Trophoblast cell (in vitro differentiated cells and primary cell): ENCODE data around the gene CA12.
"Not testable (repeated sequence)": the region's sequence is repeated elsewhere in the genome, so short reads cannot be mapped to it uniquely, and the experiment has no call there.

Source experiments
- DNase-seq, 2 donors: peaks; one replicate each; pipeline ENCODE4 v3.0.0-alpha.2; 2016
- H2AFZ ChIP-seq: 2 replicates; pipeline ENCODE4 v1.6.1; 2013; ENCODE audit warnings: low read length, moderate library complexity, mild to moderate bottlenecking; ENCODE audit not compliant: insufficient read depth, poor library complexity
- H2AK5ac ChIP-seq: 2 replicates; pipeline ENCODE4 v1.6.1; 2013; ENCODE audit warnings: mild to moderate bottlenecking, low read length
- H2BK120ac ChIP-seq: 2 replicates; pipeline ENCODE4 v1.6.1; 2013; ENCODE audit warnings: low read length, mild to moderate bottlenecking, moderate library complexity; ENCODE audit not compliant: insufficient read depth, poor library complexity
- H2BK12ac ChIP-seq: 2 replicates; pipeline ENCODE4 v1.6.1; 2013; ENCODE audit warnings: mild to moderate bottlenecking, low read length, moderate library complexity
- H2BK5ac ChIP-seq: 2 replicates; pipeline ENCODE4 v1.6.1; 2013; ENCODE audit warnings: low read length, low read depth, moderate library complexity, mild to moderate bottlenecking; ENCODE audit not compliant: poor library complexity
- H3K14ac ChIP-seq: 2 replicates; pipeline ENCODE4 v1.6.1; 2013; ENCODE audit warnings: mild to moderate bottlenecking, low read length
- H3K18ac ChIP-seq: 2 replicates; pipeline ENCODE4 v1.6.1; 2013; ENCODE audit warnings: mild to moderate bottlenecking, low read length
- H3K23ac ChIP-seq: 2 replicates; pipeline ENCODE4 v1.6.1; 2013; ENCODE audit warnings: low read length
- H3K27ac ChIP-seq: 2 replicates; pipeline ENCODE4 v1.5.1; 2013; ENCODE audit warnings: low read depth, mild to moderate bottlenecking, inconsistent platforms, low read length, moderate library complexity
- H3K27me3 ChIP-seq: 2 replicates; pipeline ENCODE4 v1.6.1; 2013; ENCODE audit warnings: inconsistent platforms, mild to moderate bottlenecking, low read length, moderate library complexity; ENCODE audit not compliant: insufficient read depth
- H3K36me3 ChIP-seq, 2 experiments: 1 replicate in 1 of 2; 2 replicates in 1 of 2; pipeline ENCODE4 v1.6.1; 2013; ENCODE audit warnings: low read length in 2 of 2, mild to moderate bottlenecking in 2 of 2, moderate library complexity in 1 of 2; ENCODE audit not compliant: insufficient read depth in 2 of 2, control insufficient read depth in 1 of 2
- H3K4ac ChIP-seq: 2 replicates; pipeline ENCODE4 v1.6.1; 2013; ENCODE audit warnings: low read depth, mild to moderate bottlenecking, low read length, moderate library complexity
- H3K4me1 ChIP-seq, 2 experiments: 1 replicate in 1 of 2; 2 replicates in 1 of 2; pipeline ENCODE4 v1.6.1; 2013; ENCODE audit warnings: low read length in 2 of 2, mild to moderate bottlenecking in 2 of 2, moderate library complexity in 1 of 2; ENCODE audit not compliant: insufficient read depth in 2 of 2, control insufficient read depth in 1 of 2
- H3K4me2 ChIP-seq: 2 replicates; pipeline ENCODE4 v1.6.1; 2013; ENCODE audit warnings: inconsistent platforms, mild to moderate bottlenecking, low read length, moderate library complexity
- H3K4me3 ChIP-seq: 2 replicates; pipeline ENCODE4 v1.5.1; 2013; ENCODE audit warnings: mild to moderate bottlenecking, low read depth, low read length, inconsistent platforms
- H3K79me1 ChIP-seq: one replicate; pipeline ENCODE4 v1.6.1; 2013; ENCODE audit warnings: low read length
- H3K79me2 ChIP-seq: 2 replicates; pipeline ENCODE4 v1.6.1; 2013; ENCODE audit warnings: low read length, mild to moderate bottlenecking; ENCODE audit not compliant: control insufficient read depth, insufficient read depth, poor library complexity
- H3K9ac ChIP-seq: 2 replicates; pipeline ENCODE4 v1.6.1; 2013; ENCODE audit warnings: mild to moderate bottlenecking, low read length
- H3K9me3 ChIP-seq: 2 replicates; pipeline ENCODE4 v1.6.1; 2013; ENCODE audit warnings: low read depth, mild to moderate bottlenecking, control low read depth, inconsistent platforms, low read length; ENCODE audit not compliant: insufficient read depth
- H4K12ac ChIP-seq: 2 replicates; pipeline ENCODE4 v1.6.1; 2013; ENCODE audit warnings: low read depth, mild to moderate bottlenecking, low read length, moderate library complexity
- H4K8ac ChIP-seq: 2 replicates; pipeline ENCODE4 v1.6.1; 2013; ENCODE audit warnings: low read depth, mild to moderate bottlenecking, low read length, moderate library complexity
- H4K91ac ChIP-seq: one replicate; pipeline ENCODE4 v1.6.1; 2013; ENCODE audit warnings: low read depth, mild to moderate bottlenecking, low read length, moderate library complexity
- whole genome bisulfite sequencing: extraction: QIAGEN DNeasy Blood & Tissue Kit; methylation state at CpG from one replicate; pipeline ENCODE4 v1.1.7; 2013; ENCODE audit warnings: missing lambda C conversion rate; ENCODE audit not compliant: insufficient read length, insufficient coverage; ENCODE audit errors: extremely low coverage; 5-methylcytosine and 5-hydroxymethylcytosine counted together

CA12 gene

GRCh38 chr15:63320446-63320845, 61.2 kb downstream of the CA12 start:
- H3K4ac ChIP-seq, H3K79me2 ChIP-seq, H3K14ac ChIP-seq, H3K4me2 ChIP-seq, H2BK5ac ChIP-seq, H2AK5ac ChIP-seq, H3K9ac ChIP-seq, H4K12ac ChIP-seq, H4K91ac ChIP-seq, H3K27ac ChIP-seq, H3K4me3 ChIP-seq, H3K27me3 ChIP-seq, H2BK120ac ChIP-seq, H2BK12ac ChIP-seq, H3K9me3 ChIP-seq, H3K18ac ChIP-seq, H3K36me3 ChIP-seq, H3K4me1 ChIP-seq, H4K8ac ChIP-seq, H2AFZ ChIP-seq, DNase-seq, H3K23ac ChIP-seq, H3K79me1 ChIP-seq: not testable (repeated sequence)
- no CpG with 5 or more reads among the region's 10 CpGs for WGBS

- Histone ChIP-seq H2AK5ac (no peak overlapping the region), H3K27ac (no peak overlapping the region), H3K9ac (no peak overlapping the region), H2BK5ac (no peak overlapping the region), H3K14ac (no peak overlapping the region), H3K4me2 (no peak overlapping the region), H3K79me1 (no peaks in the 10 kb centered on the region), H3K9me3 (no peaks in the 10 kb centered on the region), H3K4ac (no peak overlapping the region), H3K27me3 (no peaks in the 10 kb centered on the region), H4K12ac (no peak overlapping the region), H4K8ac (no peak overlapping the region), H3K79me2 (no peaks in the 10 kb centered on the region), H4K91ac (no peak overlapping the region), H2BK12ac (no peak overlapping the region), H2BK120ac (no peak overlapping the region), H3K36me3 (no peaks in the 10 kb centered on the region), H3K18ac (no peak overlapping the region), H2AFZ (no peak overlapping the region), H3K4me1 (no peaks in the 10 kb centered on the region), H3K4me3 (no peak overlapping the region), H3K23ac (no peak overlapping the region)
- DNase-seq: no peak
- no CpG with 5 or more reads among the region's 3 CpGs for WGBS
These were observed 62.6 kb downstream of the CA12 start for GRCh38 chr15:63319065-63319464.

DNA sequence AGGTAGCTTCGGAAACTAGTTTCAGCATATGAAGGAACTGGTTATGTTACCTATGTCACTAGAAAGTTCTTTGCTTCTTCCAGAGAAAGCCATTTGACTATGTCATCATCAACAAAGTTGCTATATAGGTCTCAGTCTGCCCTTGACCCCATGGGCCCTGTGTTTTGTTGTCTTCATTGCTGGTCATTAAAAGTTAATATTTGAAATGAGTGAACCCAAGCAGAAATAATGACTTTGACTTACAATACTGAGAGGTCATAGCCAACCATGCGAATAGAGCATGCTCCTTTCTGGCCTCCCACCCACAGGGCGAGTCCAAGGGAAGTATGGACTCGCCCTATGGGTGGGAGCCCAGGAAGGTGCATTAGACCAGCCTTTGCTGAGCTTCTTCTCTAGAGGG, 63.3 kb downstream of the CA12 start:
- Histone ChIP-seq H2AFZ (no peak overlapping the region), H3K14ac (no peak overlapping the region), H3K36me3 (no peaks in the 10 kb centered on the region), H4K12ac (no peak overlapping the region), H2BK120ac (no peak overlapping the region), H3K4ac (no peak overlapping the region), H2BK5ac (no peak overlapping the region), H3K79me1 (no peaks in the 10 kb centered on the region), H3K79me2 (no peaks in the 10 kb centered on the region), H3K4me3 (no peak overlapping the region), H3K27me3 (no peaks in the 10 kb centered on the region), H3K9ac (no peak overlapping the region), H3K27ac (no peak overlapping the region), H4K8ac (no peak overlapping the region), H3K9me3 (no peaks in the 10 kb centered on the region), H3K23ac (no peak overlapping the region), H3K4me2 (no peak overlapping the region), H2AK5ac (no peak overlapping the region), H2BK12ac (no peak overlapping the region), H3K18ac (no peak overlapping the region), H4K91ac (no peak overlapping the region), H3K4me1 (no peaks in the 10 kb centered on the region)
- WGBS: no CpG with 5 or more reads among the region's 4 CpGs
- no peak for DNase-seq

DNA sequence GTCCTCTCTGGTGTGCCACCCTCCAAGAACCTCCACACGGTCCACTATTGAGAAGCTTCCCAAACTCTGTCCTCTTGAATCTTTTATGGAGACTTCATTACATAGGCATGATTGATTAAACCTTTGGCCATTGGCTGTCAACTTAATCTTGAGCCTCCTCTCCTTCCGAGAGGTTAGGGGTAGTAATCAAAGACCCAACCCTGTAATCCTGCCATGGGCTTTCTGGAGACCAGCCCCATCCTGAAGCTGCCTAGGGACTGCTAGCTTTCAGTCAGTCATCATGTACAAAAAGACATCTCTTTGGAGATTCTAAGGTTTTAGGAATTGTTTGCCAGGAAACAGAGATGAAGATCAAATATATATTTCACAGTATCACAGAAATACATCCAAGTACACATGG, 67.2 kb downstream of the CA12 start:
- H4K91ac ChIP-seq: no peak overlapping the region
- no peak overlapping the region for H3K4me2 ChIP-seq
- WGBS: no CpG with 5 or more reads among the region's 2 CpGs
- no peak overlapping the region for H3K18ac ChIP-seq
- no peak overlapping the region for H4K8ac ChIP-seq
- H2BK5ac ChIP-seq: no peak overlapping the region
- H3K4me1 ChIP-seq: peaks cover 0 to 1% of the 10 kb centered on the region in 2 experiments
- H3K14ac ChIP-seq: no peak overlapping the region
- H2AK5ac ChIP-seq: no peak overlapping the region
- no peaks in the 10 kb centered on the region for H3K27me3 ChIP-seq
- no peaks in the 10 kb centered on the region for H3K79me1 ChIP-seq
- no peak for DNase-seq
- no peaks in the 10 kb centered on the region for H3K9me3 ChIP-seq
- H3K36me3 ChIP-seq: no peaks in the 10 kb centered on the region
- H3K9ac ChIP-seq: no peak overlapping the region
- no peak overlapping the region for H2AFZ ChIP-seq
- no peaks in the 10 kb centered on the region for H3K79me2 ChIP-seq
- no peak overlapping the region for H3K4me3 ChIP-seq
- H4K12ac ChIP-seq: no peak overlapping the region
- H3K4ac ChIP-seq: no peak overlapping the region
- no peak overlapping the region for H3K27ac ChIP-seq
- H3K23ac ChIP-seq: no peak overlapping the region
- no peak overlapping the region for H2BK120ac ChIP-seq
- H2BK12ac ChIP-seq: no peak overlapping the region
